IMR-90 (cell line): Measurements from ENCODE around the gene MDM1. TPM values are rescaled to one million over a fixed set of nuclear protein-coding genes. Genes with fewer than 3 reads are reported as not detected.

Experiments used
- ATAC-seq: fragments of 200-7000 bp; cut with Tn5 transposase; 2 replicates; pipeline ENCODE4 v1.9.1; 2020; ENCODE audit warnings: low read depth, mild to moderate bottlenecking, moderate library complexity
- BruUV-seq: library from RNA; stranded (reverse); fragments of 400-500 nt; replicated peaks from 2 replicates; lab custom pipeline; 2021; lab: Mats Ljungman, UMichigan
- CTCF ChIA-PET: fragments of 300-600 bp; formaldehyde crosslinking; extraction: SDS; loops from one replicate; lab custom pipeline; 2021; ENCODE audit warnings: antibody characterized with exemption; lab: Yijun Ruan, JAX
- POLR2A ChIA-PET: fragments of 300-600 bp; sonication (Branson Sonifier 250); formaldehyde crosslinking; loops from one replicate; lab custom pipeline; 2022; ENCODE audit warnings: antibody characterized with exemption; ENCODE audit not compliant: unreplicated experiment; lab: Charles Lee
- DNase-seq: peaks from one replicate; pipeline ENCODE4 v3.0.0; 2013
- H2AFZ ChIP-seq: replicated peaks from 2 replicates; pipeline ENCODE3; 2013; ENCODE audit warnings: low read length, mild to moderate bottlenecking; ENCODE audit not compliant: poor library complexity
- H2AK5ac ChIP-seq: 2 replicates; pipeline ENCODE4 v1.6.1; 2013; ENCODE audit warnings: low read depth, low read length, inconsistent platforms
- H2AK9ac ChIP-seq: replicated peaks from 2 replicates; pipeline ENCODE3; 2013; ENCODE audit warnings: mild to moderate bottlenecking, low read depth, low read length, moderate library complexity; ENCODE audit not compliant: poor library complexity
- H2BK120ac ChIP-seq: 2 replicates; pipeline ENCODE4 v1.6.1; 2013; ENCODE audit warnings: low read depth, low read length, inconsistent platforms
- H2BK15ac ChIP-seq: 3 replicates; pipeline ENCODE4 v1.6.1; 2013; ENCODE audit warnings: low read depth, low read length, inconsistent platforms
- H2BK20ac ChIP-seq: 2 replicates; pipeline ENCODE4 v1.6.1; 2013; ENCODE audit warnings: low read depth, mild to moderate bottlenecking, inconsistent platforms, low read length, moderate library complexity
- H2BK5ac ChIP-seq: 2 replicates; pipeline ENCODE4 v1.6.1; 2013; ENCODE audit warnings: mild to moderate bottlenecking, low read depth, low read length, inconsistent platforms; ENCODE audit not compliant: poor library complexity, severe bottlenecking
- H3K14ac ChIP-seq: replicated peaks from 2 replicates; pipeline ENCODE4 v1.6.1; 2013; ENCODE audit warnings: low read depth, low read length, inconsistent platforms
- H3K18ac ChIP-seq: 2 replicates; pipeline ENCODE4 v1.6.1; 2013; ENCODE audit warnings: low read depth, low read length, control low read depth
- H3K23ac ChIP-seq: 2 replicates; pipeline ENCODE4 v1.6.1; 2013; ENCODE audit warnings: low read depth, low read length, inconsistent platforms
- H3K27ac ChIP-seq: 2 replicates; pipeline ENCODE4 v1.5.1; 2013; ENCODE audit warnings: mild to moderate bottlenecking, control low read depth, low read length; ENCODE audit not compliant: insufficient read depth
- H3K27me3 ChIP-seq: 2 replicates; pipeline ENCODE4 v1.6.1; 2013; ENCODE audit warnings: low read length; ENCODE audit not compliant: control insufficient read depth, insufficient read depth
- H3K36me3 ChIP-seq: 2 replicates; pipeline ENCODE4 v1.6.1; 2013; ENCODE audit warnings: low read length, mixed read lengths; ENCODE audit not compliant: control insufficient read depth, insufficient read depth
- H3K4ac ChIP-seq: 2 replicates; pipeline ENCODE4 v1.6.1; 2013; ENCODE audit warnings: low read depth, low read length, inconsistent platforms
- H3K4me1 ChIP-seq: 2 replicates; pipeline ENCODE4 v1.6.1; 2013; ENCODE audit warnings: low read length, mixed read lengths; ENCODE audit not compliant: control insufficient read depth, insufficient read depth
- H3K4me2 ChIP-seq: 2 replicates; pipeline ENCODE4 v1.6.1; 2013; ENCODE audit warnings: low read depth, mild to moderate bottlenecking, control low read depth, low read length, moderate library complexity
- H3K4me3 ChIP-seq: 2 replicates; pipeline ENCODE4 v1.5.1; 2013; ENCODE audit warnings: low read depth, mild to moderate bottlenecking, control low read depth, low read length, moderate library complexity; ENCODE audit not compliant: insufficient read depth
- H3K56ac ChIP-seq: 2 replicates; pipeline ENCODE4 v1.6.1; 2013; ENCODE audit warnings: low read length, inconsistent platforms; ENCODE audit not compliant: insufficient read depth; ENCODE audit errors: extremely low read depth
- H3K79me1 ChIP-seq, 2 experiments: 2 replicates each; pipeline ENCODE4 v1.6.1; 2013; ENCODE audit warnings: low read length in 2 of 2, inconsistent platforms in 1 of 2, low read depth in 1 of 2
- H3K9ac ChIP-seq: 2 replicates; pipeline ENCODE4 v1.6.1; 2013; ENCODE audit warnings: low read depth, low read length, control low read depth
- H3K9me1 ChIP-seq: 2 replicates; pipeline ENCODE4 v1.6.1; 2013; ENCODE audit warnings: low read length, inconsistent platforms; ENCODE audit not compliant: insufficient read depth
- H3K9me3 ChIP-seq: 2 replicates; pipeline ENCODE4 v1.6.1; 2013; ENCODE audit warnings: low read length; ENCODE audit not compliant: control insufficient read depth, insufficient read depth
- H4K20me1 ChIP-seq: 2 replicates; pipeline ENCODE4 v1.6.1; 2013; ENCODE audit warnings: low read length, inconsistent platforms; ENCODE audit not compliant: insufficient read depth
- H4K5ac ChIP-seq: 2 replicates; pipeline ENCODE4 v1.6.1; 2013; ENCODE audit warnings: mild to moderate bottlenecking, low read depth, low read length, control low read depth
- H4K8ac ChIP-seq, 2 experiments: 2 replicates each; pipeline ENCODE4 v1.6.1; 2013; ENCODE audit warnings: low read depth in 2 of 2, low read length in 2 of 2, control low read depth in 1 of 2, inconsistent platforms in 1 of 2
- H4K91ac ChIP-seq: 2 replicates; pipeline ENCODE4 v1.6.1; 2013; ENCODE audit warnings: low read depth, low read length, inconsistent platforms; ENCODE audit not compliant: insufficient read depth
- BHLHE40 ChIP-seq: fragments of 150-350 bp; IDR thresholded peaks from 2 replicates; pipeline ENCODE4 v1.6.1; 2016; ENCODE audit warnings: mild to moderate bottlenecking, low read depth, low read length
- CEBPB ChIP-seq: IDR thresholded peaks from 2 replicates; pipeline ENCODE4 v1.6.1; 2012; ENCODE audit warnings: low read depth, low read length, improper control_type of control experiment
- RCOR1 ChIP-seq: IDR thresholded peaks from 2 replicates; pipeline ENCODE4 v1.6.1; 2012; ENCODE audit warnings: mild to moderate bottlenecking, low read length, improper control_type of control experiment; ENCODE audit not compliant: insufficient replicate concordance
- WGBS, 2 experiments: methylation state at CpG; one replicate each; pipeline versions ENCODE4 v1.1.5 to v1.1.7; 2013; ENCODE audit warnings: missing lambda C conversion rate in 2 of 2; ENCODE audit not compliant: insufficient read length in 1 of 2; ENCODE audit errors: extremely low coverage in 2 of 2; 5-methylcytosine and 5-hydroxymethylcytosine counted together
- dilution Hi-C: fragments of 300-500 bp; cut with HindIII; formaldehyde crosslinking; loops from one replicate; pipeline ENCODE4 v1.14.3; 2018; ENCODE audit warnings: low sequenced_read_pairs; ENCODE audit not compliant: unreplicated experiment
- in situ Hi-C: fragments of 300-500 bp; cut with MboI; formaldehyde crosslinking; loops from 3 replicates; pipeline ENCODE4 v1.14.3; 2019; ENCODE audit warnings: low sequenced_read_pairs, inconsistent platforms, mixed read lengths
- intact Hi-C: fragments of 100-400 bp; cut with micrococcal nuclease; formaldehyde crosslinking; loops from 2 replicates; pipeline ENCODE4 v1.10.0; 2022
- polyA plus RNA-seq, 3 experiments: library from polyadenylated mRNA; depleted of rRNA; stranded (reverse); fragments of >200 nt; gene quantifications; 2 replicates each; pipeline ENCODE4 v1.2.3, GENCODE V29; 2012; ENCODE audit warnings: low replicate concordance in 1 of 3
- total RNA-seq: library from RNA; depleted of rRNA; stranded (reverse); fragments of >200 nt; gene quantifications from 2 replicates; pipeline ENCODE4 v1.2.3, GENCODE V29; 2012

Gene MDM1
- total and polyA plus RNA-seq, 2 of the 4 experiments (the other 2 are of a cell fraction) = 5.6 to 5.7 TPM

DNA sequence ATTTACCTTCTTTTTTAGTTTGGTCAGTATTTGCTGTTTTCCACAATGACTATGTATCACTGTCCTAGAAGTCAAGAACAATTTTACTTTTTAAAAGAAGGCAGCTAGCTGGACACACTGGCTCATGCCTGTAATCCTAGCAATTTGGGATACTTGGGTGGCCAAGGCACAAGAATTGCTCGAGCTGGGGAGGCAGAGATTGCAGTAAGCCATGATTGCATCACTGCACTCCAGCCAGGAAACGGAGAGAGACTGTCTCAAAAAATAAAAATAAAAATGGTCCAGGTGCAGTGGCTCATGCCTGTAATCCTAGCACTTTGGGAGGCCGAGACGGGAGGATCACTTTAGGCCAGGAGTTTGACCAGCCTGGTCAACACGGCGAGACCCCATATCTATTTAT, 28.3 kb downstream of the MDM1 start:
- in situ Hi-C loops = no loop called here
- no peak overlapping the region for H2BK5ac ChIP-seq
- H3K18ac ChIP-seq = no peak overlapping the region
- POLR2A ChIA-PET = no interaction called here
- H2BK20ac ChIP-seq = no peak overlapping the region
- H3K79me1 ChIP-seq = 0 out of 4 replicates have a peak, but pooled peaks cover 0 to 3% of the 10 kb centered on the region in 2 experiments
- no peaks in the 10 kb centered on the region for H3K9me3 ChIP-seq
- H2AK9ac ChIP-seq = no peak overlapping the region
- H3K14ac ChIP-seq = no peak overlapping the region
- no peak overlapping the region for H3K56ac ChIP-seq
- peaks cover 3% of the 10 kb centered on the region; the same call in 1 of the 2 replicates for H3K36me3 ChIP-seq
- peak; percentile 30 for DNase-seq
- ATAC-seq = peak; percentile 27
- no peak overlapping the region for H2BK120ac ChIP-seq
- CTCF ChIA-PET = interaction anchor here (0.6 kb wide), 2 partner anchors 320 to 416 kb away, joined by 3 to 5 read pairs; no protein-coding TSS in a partner anchor
- no peaks in the 10 kb centered on the region; the same call in 1 of the 2 replicates for H3K4me1 ChIP-seq
- dilution Hi-C loops = loop anchor here (25.0 kb wide), 1 partner anchor 92 kb away; no protein-coding TSS in a partner anchor
- WGBS, 2 experiments = 33% methylated on average over 1 of the region's 6 CpGs; no CpG with 5 or more reads in 1 of the 2 experiments
- H4K5ac ChIP-seq = no peak overlapping the region
- no peak overlapping the region for H3K9ac ChIP-seq
- no peak overlapping the region for H2BK15ac ChIP-seq
- H3K23ac ChIP-seq = no peak overlapping the region
- TF ChIP-seq RCOR1 (no peak), CEBPB (peak; percentile 87), BHLHE40 (no peak)
- H4K20me1 ChIP-seq = no peaks in the 10 kb centered on the region
- no peak overlapping the region for H3K4ac ChIP-seq
- no peak overlapping the region for H3K27ac ChIP-seq
- no peak overlapping the region for H2AK5ac ChIP-seq
- no peak overlapping the region for H3K4me3 ChIP-seq
- no peak overlapping the region for H4K8ac ChIP-seq
- no peaks in the 10 kb centered on the region for H3K27me3 ChIP-seq
- peaks cover 4% of the 10 kb centered on the region; the same call in 1 of the 2 replicates for H3K9me1 ChIP-seq
- H2AFZ ChIP-seq = no peak overlapping the region
- no peak overlapping the region; the same call in 1 of the 2 replicates for H3K4me2 ChIP-seq
- intact Hi-C loops = no loop called here
- BruUV-seq = no TSS peak
- no peak overlapping the region for H4K91ac ChIP-seq
